NK-92 treated with Interleukin-12 subunit alpha and Interleukin-12 subunit beta, amount 100 ng/mL, for 24 hours (cell line): ENCODE results near the gene ST6GALNAC3.

Experiments used
- DNase-seq: peaks from one replicate; lab custom pipeline; 2025; lab: John Stamatoyannopoulos, UW

ST6GALNAC3 gene

DNA sequence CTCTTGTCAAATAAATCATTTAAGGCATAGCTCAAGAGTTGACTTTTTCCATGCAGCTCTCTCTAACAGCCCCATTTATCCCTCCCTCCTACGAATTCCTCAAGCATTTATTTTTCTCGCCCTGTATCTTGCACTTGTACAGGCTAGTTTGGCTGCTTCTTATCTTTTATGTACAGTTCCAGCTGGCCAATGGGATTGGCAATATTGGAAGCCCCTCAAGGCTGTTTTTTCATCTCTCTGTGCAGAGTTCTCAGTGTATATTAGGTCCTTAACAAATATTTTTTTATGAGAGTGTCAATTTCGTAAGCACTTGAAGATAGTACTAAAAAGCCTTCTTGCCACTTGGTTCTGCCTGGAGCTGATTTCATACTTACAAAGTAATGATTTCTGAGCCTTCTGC is 356.0 kb downstream of the ST6GALNAC3 start:
- no peak for DNase-seq

DNA sequence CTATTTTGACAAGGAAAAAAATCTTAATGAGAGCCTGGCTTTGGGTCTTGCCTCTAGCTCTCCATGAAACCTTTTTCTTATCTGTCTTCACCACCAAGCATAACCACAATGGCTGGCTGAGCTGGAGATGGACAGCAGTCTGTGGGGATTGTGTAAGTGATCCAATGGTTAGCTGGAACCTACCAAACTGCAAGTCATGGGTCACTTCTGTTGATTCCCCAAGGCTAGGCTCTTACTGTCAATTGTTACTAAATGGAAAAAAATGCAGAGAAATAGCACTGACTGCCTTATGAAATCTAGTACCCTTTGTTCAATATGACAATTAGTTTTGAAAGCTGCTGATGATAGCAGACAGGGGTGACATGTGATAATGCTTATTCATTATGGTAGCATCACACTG is 359.0 kb downstream of the ST6GALNAC3 start:
- DNase-seq: no peak

DNA sequence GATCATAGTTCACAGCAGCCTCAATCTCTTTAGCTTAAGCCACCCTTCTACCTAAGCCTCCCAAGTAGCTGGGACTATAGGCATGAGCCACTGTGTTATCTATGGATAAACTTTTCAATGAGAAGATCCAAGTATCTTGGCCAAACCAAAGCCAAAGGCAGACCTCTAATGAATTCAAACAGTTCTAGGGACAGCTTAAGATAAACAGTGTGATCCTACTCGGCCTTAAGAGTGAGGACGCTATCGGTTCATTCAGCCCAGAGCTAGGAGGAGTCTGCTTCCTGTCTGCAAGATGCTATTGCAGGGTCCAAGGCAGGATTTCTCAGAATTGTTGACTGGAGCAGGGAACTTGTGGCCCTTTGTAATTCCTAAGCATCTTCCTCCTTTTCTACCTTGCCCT is 368.7 kb downstream of the ST6GALNAC3 start:
- DNase-seq: no peak

DNA sequence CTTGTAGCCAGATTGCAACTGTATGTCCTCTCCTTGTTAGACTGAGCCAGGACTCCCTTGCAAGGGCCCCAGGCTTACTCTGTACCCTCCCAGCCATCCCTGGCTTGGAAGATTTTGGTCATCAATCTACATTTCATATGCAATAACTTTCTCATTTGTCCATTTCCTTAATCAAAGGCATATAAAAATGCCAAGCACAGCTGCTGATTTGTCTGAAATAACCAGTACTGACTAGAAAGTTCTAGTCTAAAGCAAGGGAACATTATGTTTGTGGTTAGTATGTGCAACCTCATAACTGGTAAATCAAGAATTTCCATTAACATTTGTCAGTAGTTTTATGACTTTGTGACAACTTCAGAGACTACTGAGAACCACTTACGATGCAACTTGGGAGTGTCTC is 370.2 kb downstream of the ST6GALNAC3 start:
- DNase-seq: no peak

DNA sequence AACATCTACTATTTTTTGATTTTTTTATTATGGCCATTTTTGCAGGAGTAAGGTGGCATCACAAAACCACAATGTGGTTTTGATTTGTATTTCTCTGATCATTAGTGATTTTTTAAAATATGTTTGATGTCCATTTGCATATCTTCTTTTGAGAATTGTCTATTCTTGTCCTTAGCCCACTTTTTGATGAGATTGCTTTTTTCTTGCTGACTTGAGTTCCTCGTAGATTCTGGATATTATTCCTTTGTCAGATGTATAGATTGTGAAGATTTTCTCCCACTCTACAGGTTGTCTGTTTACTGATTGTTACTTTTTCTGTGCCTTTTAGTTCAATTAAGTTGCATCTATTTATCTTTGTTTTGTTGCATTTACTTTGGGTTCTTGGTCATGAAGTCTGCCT is 375.7 kb downstream of the ST6GALNAC3 start:
- DNase-seq: no peak

DNA sequence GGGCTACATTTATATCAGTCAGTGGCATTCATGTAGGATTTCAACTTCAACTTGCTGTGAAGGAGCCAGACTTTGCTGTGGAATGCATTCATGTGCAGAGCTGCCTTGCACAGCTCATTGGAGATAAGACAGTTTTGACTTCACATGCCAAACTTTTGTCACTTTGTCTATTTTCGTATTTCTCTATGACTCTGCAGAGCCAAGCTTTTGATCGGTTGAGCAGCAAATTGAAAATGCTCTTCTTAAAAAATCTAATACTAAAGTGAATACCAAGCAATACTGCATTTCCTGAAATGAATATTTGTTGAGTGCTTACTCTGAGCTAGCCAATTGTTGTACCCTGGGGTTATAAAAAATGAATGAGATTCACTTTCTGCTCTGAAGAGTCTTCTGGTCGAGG is 388.7 kb downstream of the ST6GALNAC3 start:
- DNase-seq: no peak

DNA sequence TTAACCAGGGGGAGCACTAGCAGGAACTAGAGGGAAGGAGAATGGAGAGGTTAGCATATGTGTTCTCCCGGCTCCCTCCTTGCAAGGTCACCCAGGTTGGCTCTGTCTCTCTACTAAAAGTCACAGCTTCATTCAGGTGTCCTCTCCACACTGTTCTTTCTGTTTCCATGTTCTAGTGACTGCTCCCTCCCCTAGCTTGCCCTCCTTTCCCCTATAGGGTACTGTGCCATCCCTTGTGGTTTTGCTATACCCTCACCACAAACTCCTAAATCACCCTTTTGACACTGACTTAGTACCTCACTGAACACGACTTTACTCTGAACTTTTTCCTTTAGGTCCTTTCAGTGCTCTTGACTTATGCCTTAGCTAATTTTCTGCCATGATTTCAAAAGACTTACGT is 389.3 kb downstream of the ST6GALNAC3 start:
- DNase-seq: no peak

DNA sequence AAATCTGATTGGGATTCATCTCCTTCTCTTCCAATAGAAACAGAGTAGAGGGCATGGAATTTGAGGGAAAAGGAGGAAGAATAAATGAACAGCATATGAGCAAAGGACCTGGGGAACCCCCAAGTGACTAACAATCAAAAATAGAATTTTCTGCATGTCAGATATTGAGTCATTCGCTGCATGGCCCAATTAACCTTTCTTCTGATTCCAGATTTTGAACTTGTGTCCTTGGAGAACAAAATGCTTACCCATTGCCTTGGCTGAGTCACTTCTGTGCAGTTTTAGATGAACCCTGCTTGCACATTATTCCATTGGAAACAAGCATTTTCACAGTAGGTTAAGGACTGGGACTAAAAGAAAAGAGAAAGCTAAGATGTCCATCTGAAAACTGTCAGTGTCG is 390.5 kb downstream of the ST6GALNAC3 start:
- no peak for DNase-seq

DNA sequence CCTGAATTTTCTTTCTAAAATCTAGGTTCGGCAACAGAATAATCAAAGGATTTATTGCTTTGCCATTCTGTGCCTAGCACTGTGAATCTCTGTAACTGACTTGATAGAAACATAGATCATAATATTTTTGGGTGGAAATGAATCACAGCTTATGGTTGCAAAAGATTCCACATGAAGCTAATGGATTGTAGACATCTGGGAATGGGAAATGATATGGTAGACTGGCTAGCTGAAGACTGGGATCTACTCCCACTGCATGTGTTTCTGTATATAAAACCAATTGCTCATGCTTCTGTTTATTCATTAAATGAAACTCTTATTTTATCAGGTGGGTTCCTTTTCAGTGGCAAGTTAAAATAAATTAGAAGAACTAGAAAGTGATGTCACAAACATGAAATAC is 395.6 kb downstream of the ST6GALNAC3 start:
- DNase-seq: no peak

DNA sequence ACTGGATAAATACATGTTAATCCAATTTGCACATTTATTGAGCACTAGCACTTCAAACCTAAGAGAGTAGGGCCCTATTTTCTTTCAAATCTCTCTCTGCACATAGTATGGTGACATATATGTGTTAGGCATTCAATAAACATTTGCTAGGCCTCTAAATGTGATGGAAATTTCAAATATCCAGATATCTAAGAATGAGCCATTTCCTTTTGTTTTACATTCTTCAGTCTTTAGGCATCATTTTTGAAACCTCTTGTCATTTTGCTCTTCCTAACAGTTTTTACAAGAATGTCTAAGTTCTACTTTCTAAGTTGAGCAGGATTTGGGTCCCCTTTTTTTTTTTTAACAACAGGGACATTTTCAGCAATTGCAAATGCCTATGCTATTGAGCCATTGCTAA is 397.0 kb downstream of the ST6GALNAC3 start:
- DNase-seq: no peak

DNA sequence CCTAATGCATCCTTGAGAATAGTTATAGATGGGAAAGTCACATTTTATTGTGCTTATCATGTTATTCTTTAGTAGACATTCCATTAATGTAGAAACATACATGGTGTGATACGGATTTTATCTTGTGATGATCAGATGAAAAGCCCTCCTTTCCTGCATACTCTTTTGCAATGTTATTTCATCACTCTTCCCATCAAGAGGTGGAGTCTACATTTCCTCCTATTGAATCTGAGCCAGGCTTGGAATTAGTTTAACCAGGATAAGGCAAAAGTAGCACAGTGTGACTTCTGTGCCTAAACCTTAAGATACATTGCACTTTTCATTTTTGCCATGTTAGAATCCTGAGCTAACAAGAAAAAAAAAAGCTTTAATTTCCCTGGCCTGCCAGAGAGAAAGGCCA is 399.0 kb downstream of the ST6GALNAC3 start:
- DNase-seq: no peak

DNA sequence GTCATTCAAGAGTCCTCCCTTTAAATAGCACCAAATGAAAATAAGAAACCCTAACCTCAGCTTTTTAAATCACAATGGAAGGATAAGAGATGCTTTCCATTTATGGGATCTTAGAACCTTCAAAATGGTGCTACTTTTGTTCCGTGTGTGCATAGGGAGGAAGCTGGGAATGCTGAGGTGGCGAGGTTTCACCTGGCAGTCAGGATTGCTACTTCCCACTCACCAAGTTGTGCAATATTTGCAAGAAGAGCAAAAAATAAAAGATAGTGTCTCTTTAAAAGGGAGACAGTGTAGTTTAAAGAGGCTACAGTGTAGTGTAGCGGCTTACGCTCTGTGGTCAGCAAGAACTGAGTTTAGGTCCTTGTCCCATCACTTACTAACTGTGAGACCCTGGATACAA is 400.4 kb downstream of the ST6GALNAC3 start:
- no peak for DNase-seq

DNA sequence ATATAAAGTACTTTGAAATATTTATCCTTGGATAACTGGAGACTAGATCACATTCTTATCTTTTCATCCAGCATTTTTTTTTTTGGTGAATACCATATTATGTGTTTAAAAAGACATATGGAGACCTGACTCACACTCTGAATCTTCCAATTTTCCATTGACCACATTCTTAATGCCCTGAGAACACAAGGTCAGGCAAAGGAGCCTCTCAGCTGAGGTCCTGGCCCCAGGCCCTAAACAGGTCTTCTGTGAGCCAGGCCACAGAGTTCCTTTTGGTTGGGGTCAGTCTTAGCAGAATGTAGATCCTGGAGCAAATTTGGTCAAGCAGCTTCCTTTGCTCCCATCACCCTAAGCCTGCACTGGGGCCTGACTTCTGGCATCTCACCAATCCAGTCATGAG is 402.6 kb downstream of the ST6GALNAC3 start:
- no peak for DNase-seq

DNA sequence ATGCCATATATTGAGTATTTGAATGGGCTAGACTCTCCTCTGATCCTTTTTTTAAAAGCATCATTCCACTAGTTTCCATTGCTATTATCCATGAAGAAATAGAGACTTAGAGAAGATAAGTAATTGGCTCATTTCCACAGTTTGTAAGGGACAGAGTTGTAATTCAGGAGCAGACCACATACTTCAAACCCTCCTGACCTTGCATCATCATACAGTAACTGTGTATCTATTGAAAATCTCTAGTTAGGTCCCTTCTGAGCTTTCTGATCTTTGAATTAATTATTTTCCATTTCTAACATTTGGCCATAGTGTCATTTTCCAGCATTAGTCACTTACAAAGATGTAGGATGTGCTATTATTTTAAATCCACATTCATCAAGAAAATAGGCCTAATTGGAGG is 406.3 kb downstream of the ST6GALNAC3 start:
- DNase-seq: no peak

DNA sequence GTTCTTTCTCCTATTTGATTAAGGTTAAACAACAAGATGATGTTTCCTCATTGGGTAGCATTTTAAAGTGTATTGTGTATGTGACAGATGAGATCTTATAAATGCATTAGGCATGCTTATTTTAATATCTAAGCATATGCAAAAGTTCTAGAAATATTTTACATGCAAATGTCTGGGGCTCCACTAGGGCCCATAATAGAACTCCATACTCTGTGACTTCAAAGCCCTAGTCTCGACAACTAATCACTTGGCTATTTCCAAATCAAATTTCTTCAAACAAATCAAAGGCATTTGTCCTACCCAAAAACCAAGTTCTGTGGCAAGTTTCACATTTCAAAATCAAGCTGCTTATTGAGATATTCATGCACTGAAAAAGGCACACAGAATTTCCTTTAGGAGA is 407.1 kb downstream of the ST6GALNAC3 start:
- DNase-seq: no peak

DNA sequence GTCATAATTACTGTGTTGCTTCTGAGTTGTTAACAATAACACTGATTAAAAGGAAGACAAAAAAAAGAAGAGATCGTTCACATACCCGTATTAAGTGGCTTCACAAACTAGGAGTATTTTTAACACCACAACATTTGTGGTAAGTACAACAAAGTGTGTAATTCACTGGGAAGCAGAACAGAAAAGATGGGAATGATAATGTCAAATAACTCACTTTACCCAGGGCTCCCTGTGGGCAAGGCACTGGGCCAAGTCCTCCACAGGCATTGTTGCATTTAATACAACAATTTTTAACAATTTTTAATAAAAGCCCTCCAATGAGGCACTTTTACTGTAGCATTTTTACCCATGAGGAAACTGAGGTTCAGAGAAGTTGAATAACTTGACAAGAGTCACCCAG is 407.7 kb downstream of the ST6GALNAC3 start:
- no peak for DNase-seq

DNA sequence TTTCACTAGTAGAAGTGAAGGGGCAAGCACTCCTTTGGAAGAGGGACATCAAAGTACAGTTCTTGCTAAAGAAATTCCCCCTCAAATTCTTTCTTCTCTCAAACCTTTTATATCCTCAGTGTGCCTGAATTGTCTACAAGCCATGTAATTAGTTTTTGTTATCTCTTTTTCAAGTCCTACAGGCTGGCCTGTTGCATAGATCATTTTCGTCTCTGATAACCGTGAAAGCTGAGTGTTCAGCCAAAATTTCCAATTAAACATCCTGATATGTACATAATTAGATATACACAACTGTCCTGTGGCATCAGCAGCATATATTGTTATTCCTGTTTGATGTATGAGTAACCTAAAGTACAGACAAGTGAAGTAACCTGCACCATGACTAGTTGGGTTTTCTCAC is 417.2 kb downstream of the ST6GALNAC3 start:
- no peak for DNase-seq

DNA sequence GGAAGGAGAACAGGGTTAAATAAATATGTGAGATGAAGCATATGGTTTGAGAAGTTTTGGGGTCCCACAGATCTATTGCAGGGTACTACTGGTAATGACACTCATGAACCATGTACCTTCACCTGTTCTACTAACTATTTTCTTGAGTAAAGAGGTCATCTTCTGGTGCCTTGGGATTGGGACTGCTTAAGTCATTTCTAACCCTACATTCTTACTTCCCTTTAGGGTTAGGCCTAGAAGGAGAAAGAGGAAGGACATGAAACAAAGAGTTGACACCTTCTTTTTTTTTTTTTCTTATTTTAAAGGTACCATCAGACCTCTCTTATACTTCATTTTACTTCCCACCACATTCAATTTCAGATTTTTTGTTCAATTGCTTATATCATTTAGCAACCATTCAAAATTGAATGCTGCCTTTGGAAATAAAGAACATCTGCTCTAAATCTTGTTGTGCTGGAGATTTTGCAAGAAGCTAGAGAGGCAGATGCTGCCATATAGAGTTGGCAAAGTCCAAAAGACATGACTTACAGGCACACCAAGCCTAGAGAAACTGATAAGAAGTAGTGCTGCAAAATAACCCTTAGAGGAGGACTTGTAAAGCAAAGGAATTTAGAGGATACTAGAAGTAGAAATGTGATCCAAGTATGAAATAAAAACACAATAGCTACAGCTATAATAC is 418.3 kb downstream of the ST6GALNAC3 start:
- no peak for DNase-seq

DNA sequence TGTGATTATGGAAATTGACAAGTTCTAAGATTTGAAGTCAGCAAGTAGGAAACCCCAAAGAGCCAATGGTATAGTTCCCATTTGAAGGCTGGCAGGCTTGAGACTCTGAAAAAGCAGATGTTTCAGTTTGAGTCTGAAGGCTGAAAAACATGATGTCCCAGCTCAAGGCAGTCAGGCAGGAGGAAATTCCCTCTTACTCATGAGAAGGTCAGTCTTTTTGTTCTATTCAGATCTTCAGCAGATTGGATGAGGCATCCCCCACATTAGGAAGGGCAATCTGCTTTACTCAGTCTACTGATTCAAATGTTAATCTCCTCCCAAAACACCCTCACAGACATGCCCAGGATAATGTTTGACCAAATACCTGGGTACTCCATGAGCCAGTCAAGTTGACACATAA is 420.3 kb downstream of the ST6GALNAC3 start:
- DNase-seq: no peak

DNA sequence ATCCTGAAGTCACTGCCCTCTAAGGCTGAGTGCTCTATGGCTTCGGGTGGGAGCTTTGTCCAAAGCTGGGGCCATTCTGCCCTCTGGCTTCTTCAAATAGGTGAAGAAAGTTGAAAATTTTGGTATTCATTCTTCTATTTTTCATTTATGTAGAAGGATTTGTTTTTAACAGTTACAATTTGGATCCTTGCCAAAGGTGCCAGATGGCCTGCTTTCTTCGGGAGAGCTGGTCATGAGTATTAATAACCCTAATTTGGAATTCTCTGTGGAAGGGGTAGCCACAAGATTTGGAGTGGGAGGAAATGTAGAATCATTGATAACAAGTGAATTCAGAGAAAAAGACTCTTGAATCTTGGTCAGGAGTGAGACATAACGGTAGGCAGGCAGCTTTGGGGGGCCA is 422.3 kb downstream of the ST6GALNAC3 start:
- no peak for DNase-seq

DNA sequence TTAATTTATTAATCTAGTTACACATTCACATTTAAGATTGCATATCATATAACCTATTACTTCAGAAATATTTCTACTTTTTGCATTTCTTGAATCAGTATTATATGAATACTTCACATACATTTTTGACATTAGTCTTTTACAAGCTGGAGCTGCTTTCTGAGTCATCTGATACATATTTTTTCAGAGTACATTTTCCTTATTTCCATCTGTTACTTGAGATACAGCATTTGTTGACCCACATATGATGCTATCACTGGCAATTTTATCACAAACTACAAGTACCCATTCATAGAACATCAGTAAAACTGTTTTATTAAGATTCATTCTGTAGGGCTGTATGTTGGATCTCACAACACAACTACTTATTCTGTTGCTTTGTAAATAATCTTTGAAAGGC is 425.6 kb downstream of the ST6GALNAC3 start:
- DNase-seq: no peak

DNA sequence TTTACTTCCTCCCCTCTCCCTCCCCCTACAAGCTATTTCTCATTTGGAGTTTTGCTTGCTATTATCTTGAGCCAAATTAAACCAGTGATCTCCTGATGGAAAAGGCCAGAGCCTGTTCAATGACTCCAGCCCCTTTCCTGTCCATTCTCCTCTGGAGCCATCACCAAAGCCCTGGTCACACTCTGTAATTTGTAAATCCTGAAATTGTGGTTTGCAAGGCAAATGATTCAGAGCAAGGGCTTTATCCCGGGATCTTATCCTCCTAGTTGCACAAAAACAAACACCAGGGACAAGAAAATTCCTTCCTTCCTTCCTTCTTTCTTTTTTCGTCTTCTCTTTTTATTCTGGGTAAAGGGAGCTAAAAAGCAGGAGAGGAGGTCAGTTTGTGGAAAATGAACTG is 426.6 kb downstream of the ST6GALNAC3 start:
- no peak for DNase-seq

DNA sequence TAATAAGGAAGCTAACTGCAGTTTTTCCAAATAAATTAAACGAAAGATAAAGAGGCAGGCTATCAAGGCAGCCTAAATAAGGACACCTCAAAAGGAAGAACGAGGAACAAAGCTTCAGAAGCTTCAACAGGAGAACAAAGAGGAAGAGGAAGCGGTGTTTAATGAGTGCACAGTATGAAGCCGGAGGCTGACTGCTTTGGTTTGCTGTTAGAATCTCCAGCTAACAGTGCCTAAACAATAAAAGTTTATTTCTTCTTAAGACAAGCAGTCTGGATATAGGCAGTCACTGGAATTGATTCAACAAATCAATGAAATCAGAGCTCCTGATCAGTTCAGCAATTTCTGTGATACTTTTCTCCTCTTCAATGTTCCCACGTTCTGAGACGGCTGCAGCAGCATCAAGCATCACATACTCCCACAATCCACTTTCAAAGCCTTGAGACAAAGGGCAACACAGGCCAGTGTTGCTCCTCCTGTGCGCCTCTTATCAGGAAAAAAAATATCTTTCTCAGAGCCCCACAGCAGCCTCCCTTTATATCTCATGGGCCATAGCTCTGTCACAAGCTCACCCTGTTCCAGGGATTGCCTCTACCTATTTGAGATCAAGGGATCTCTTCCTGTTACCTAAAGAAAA is 427.2 kb downstream of the ST6GALNAC3 start:
- no peak for DNase-seq

DNA sequence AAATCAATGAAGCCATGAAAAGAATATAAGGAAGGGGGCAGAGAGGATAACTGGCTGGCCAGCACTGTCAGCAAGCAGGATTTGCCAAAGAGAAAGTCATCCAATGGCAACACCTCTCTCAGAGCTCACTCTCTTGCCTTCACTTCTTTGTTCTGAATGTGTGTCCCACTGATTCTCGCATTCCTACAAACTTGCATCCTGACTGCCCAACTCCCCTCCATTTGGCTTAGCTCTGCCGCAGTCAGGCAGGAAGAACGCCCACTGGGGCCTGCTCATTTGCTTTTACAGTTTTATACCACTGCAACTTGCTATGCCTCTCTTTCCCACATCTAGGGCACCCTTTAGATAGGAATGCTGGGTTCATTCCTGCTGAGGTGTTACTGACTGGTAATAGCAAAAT is 428.6 kb downstream of the ST6GALNAC3 start:
- DNase-seq: no peak
